ENCODE measurements around the gene SLC19A1.
"Not testable (repeated sequence)": the region's sequence is repeated elsewhere in the genome, so short reads cannot be mapped to it uniquely, and the experiment has no call there.

SLC19A1 gene

DNA sequence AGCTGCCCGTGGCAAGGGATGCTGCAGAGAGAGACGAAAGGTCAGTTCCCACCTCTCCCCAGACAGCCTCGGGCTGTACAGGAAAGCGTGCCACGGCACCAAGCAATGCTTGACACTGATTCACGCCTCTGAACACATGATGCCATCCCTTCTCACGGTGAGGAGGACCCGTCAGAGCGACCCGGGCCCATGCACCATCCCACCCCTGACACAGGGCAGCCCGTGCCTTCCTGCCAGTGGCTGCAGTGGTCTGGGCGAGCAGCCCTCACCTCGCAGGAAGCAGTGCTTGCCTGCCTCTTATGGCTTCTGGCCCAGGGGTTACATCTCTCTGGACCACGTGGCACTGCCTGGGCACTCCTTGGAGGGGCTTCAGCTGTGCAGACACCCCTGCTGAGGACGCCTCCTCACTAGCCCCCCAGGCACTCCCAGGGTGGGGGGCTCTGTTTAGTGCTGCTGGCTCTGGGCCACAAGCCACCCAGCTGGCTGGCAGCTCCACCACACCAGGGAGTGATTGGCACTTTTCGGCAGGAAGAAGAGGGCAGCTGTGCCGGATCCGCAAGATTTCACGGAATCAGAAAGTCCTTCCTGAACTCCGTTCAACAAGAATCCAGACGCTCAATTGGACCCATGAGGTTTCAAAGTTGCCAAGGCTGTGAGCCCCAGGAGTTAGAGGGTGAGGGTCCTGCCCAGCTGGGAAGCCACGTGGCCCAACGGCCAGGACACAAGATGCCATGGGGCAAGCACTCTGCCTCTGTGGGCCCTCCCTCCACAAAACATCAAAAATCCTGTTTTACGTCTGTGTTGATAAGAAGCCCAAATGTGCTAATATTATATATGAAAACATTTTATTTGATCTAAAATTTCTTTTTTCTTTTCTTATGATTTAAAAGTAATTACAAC, 34.8 kb upstream of the SLC19A1 start:
- no peak for DNase-seq (ENCODE audit: low read depth in 1 of 2, low spot score in 1 of 2)

DNA sequence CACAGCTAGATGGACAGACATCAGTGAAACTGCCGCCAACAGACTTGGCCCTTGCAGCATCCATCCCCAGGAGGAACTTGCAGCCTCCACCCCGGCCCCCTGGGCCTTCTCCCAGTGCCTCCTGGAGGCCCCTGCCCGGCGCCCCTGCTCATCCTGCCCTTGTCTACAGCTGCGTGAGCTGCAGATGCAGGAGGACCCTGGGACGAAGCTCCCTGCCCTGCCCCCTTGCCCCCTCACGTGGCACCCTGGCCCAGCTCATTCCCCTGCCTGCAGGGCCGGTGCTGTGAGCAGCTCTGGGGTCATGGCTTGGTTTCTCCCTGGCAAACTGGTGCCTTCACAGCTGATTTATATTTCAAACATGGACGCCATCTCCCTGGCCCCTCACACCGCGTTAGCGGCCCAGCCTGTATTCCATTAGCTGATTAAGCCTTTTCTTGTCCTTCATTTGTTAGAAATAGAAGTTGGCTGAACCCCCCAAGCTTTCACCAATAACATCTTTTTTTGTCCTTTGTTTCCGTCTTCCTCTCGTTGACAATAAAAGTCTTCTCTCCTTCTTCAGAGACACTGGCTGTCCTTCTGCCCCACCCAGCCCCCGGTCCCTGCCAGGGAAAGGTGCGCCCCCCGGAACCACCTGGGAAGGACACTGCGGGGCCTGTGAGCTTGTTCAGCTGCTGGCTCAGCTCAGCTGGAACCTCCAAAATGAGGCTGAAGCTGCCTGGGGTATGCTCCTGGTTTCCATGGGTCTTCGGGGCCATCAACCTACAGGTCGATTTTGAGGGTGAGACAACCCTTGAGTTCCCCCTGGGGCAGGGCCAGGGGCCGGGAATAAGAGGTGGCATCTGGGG, 34.0 kb upstream of the SLC19A1 start:
- DNase-seq (ENCODE audit: low read depth in 1 of 2, low spot score in 1 of 2), result no peak

DNA sequence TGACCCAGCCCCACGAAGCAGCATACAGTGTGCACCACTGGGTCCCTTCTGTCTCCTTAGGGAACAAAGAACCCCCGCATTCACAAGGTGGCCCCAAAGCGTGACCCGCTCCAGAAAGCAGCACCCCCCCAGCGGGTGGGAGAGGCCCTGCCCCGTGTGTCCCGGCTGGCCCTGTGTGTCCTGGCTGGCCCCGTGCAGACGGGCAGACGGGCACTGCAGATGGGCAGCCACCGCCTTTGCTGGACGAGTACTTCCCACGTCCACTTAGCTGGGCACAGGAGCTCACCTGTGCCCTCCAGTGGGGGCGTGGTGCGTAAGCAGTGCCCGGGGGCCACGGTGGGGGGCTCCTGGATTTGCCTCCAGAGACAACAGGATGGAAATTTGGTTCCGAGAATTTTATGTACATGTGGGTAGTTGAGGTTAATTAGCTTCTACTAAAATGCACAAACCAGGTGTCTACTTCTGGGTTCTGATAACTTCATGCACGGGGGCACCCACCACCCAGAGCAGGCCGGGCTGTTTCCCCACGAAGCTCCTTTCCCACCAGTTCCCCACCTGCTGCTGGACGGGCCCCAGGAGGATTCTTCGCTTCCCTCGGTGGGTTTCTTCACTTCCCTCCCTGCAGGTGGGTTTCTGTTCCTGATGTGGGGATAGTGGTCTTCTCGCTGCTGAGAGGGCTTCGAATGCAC, 33.2 kb upstream of the SLC19A1 start:
- no peak for DNase-seq (ENCODE audit: low read depth in 1 of 2, low spot score in 1 of 2)

DNA sequence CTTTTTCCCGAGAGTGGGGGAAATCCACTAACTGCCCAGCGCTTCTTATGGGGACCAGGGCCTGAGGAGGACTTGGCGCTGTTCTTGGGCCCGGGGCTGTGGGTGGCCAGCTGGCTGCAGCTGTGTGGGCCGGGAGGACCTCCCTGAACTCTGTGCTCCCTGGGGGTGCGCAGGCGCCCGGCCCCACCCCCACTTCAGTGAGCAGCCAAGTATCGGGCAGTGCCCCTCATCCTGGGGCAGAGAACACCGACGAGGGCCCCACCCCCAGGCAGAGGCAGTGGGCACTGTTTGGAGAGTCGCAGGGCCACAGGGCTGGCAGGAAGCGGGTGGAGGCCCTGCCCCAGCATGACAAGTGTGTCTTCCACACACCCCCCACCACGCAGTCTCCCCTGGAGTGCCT, 32.5 kb upstream of the SLC19A1 start:
- no peak for DNase-seq (ENCODE audit: low read depth in 1 of 2, low spot score in 1 of 2)

DNA sequence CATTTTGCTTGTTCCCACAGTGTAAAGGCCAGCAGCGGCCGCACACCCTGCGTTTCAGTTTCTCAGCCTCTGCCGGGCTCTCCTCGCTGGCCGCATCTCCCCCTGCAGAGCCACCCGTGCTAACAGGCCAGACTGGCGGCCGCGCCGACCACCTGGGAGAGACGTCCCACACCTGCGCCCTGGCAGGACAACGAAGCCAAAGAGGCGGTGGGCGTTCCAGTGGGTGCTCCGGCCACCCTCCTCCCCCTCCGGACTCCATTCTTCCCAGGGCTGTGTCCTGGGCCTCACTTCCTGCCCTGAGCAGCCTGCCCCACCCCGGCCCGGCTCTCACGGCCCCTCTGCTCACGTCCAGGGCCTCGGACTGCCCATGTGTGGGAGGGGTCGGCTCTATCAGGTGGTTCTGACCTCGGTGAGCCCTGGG, 31.9 kb upstream of the SLC19A1 start:
- no peak for DNase-seq (ENCODE audit: low read depth in 1 of 2, low spot score in 1 of 2)

DNA sequence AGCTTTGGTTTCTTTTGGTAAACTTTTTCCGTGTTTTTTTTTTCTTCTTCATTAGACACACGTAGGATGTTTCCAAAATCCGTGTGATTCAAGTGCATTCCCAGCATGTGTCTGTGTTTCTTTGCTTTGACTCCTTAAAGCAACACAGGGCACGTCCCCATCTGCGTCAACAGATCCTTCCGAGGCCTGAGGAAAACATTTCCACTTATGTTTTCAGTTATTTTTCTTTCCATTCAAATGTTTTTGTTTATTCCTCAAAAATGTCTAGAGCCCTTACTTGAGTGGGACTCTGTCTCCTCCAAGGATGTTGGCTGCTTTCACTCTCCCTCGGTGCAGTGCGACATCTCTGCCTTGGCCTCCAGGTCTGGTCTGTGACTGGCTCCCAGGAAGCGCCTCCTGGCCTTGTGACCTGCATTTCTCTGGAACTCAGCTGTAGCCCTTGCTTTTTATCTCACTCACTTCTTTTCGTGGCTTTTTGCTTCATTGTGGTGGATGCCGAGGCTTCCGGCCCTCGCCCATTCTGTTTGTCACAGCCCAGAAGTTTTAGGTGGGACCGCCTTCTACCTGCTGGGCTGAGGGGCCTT, 31.3 kb upstream of the SLC19A1 start:
- no peak for DNase-seq (ENCODE audit: low read depth in 1 of 2, low spot score in 1 of 2)

DNA sequence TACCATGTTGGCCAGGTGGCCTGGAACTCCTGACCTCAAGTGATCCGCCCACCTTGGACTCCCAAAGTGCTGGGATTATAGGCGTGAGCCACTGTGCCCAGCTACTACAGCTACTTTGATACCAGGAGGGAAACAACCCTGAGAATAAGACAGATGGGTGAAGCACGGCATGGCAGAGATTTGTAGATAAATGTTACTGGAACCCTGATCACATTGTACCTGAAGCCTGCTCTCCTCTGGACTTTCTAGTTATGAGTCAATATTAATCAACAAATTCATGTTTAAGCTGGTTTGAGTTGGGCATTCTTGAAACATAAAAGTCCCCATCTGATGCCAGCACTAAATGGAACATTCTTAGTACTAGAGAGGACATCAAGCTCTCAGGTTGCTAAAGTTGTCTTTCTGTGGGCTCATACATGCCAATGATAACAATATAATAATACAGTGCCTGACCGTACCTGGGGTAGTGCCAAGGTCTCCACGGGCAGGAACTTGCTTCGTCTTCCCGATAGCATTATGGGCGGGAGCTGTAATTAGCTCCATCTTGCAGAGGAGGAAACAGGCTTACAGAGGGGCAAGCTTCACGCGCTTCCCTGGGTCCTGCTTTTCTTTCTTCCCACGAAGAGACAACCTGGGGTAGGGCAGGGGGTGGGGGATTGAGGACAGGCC, 30.7 kb upstream of the SLC19A1 start:
- DNase-seq (ENCODE audit: low read depth in 1 of 2, low spot score in 1 of 2), result no peak

DNA sequence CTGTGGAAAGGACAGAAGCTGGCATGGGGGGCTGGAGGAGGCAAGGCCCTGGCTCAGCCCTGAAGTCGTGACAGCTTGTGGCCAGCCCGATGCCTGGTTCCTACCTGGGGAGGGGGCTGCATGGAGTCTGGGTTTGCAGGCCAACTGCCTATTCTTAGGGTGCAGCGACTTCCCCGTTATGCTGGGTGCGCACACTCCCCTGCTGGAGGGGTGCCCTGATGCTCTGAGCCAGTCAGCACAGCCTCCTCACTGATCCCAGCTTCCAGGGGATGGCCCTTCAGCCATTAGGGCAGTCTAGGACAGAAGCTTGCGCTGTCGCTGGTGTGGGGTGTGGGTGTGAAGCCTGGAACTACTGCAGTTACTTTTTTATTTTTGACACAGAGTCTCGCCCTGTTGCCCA, 30.0 kb upstream of the SLC19A1 start:
- no peak for DNase-seq (ENCODE audit: low read depth in 1 of 2, low spot score in 1 of 2)

DNA sequence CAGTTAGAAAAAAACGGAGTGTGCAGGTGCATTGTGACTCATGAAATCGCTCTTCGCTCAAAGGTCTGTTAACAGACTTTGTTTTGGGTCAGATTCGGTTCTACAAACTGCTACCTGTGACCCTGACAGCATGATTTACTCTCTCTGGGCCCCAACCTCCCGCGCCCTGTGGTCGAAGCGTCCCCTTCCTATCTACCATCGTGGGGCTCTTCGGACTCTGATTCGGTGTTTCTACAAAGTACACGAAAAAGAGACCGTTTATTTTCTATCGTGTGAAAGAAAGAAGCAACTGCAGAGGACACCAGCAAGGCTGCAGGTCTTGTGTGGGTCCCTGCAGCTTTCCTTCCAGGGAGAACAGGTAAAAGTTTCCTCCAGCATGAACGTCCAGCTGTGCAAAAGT, 29.4 kb upstream of the SLC19A1 start:
- DNase-seq (ENCODE audit: low read depth in 1 of 2, low spot score in 1 of 2), result no peak

DNA sequence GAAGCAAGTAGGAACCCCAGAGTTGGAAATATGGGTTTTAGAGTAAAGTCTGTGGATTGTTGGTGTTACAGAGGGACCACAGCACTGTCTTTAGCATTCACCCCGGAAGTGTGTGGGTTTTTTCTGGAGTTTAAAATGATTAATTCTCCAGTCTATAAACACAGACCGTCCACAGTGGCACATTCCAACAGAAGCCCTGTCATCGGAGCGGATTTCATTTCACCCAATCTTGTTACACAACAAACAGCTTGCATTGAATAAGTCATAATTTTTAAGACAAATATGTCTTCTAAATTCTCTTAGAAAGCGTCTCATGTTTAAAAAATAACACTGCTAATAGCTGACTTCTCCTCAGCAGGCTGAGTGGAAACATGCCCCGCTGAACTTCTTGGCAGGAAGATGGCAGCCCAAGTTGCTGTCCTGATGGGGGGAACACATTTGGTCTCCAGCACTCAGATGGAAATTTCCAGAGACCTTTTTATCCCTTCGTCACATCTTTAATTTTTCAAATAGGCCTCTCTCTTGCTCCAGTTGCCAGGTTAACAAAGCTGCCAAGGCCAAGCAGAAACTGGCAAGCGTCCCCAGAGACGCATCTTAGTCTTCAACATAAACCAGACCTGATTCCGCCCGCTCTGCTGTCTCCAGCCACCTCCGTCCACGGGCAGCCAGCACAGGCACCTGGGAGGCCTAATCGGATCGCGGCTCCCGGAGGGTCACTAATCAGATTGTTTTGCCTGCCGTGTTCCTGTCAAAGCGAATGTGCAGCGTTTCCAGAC, 28.8 kb upstream of the SLC19A1 start:
- no peak for DNase-seq (ENCODE audit: low read depth in 1 of 2, low spot score in 1 of 2)

DNA sequence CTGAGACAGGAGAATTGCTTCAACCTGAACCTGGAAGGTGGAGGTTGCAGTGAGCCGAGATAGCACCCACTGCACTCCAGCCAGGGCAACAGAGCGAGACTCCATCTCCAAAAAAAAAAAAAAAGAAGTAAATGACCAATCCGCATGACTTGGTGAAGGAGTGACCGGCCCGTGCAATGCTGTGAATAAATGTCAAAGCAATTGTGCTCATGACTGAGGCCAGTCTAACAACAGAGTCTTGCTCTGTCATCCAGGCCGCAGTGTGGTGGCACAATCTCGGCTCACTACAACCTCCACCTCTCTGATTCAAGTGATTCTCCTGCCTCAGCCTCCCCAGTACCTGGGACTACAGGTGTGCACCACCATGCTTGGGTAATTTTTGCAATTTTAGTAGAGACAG, 27.8 kb upstream of the SLC19A1 start:
- no peak for DNase-seq (ENCODE audit: low read depth in 1 of 2, low spot score in 1 of 2)

DNA sequence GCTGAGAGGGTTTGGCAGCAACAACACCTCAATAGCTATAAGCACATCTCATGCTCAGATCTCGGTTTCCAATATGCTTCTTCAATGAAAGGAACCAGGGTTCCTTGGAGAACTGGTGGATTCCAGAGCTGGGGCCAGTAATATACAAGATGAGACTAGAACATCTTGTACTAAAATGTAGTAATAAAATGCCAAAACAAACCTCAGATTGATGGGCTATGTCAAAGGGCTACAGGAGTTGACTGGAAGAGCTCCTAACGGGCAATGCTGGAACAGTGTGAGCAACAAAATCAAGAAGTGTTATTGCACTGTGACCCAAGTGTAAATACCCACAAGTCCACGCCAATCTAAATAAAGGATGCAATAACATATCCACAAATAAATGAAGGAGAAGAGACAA, 26.1 kb upstream of the SLC19A1 start:
- DNase-seq (ENCODE audit: low read depth in 1 of 2, low spot score in 1 of 2), result no peak

DNA sequence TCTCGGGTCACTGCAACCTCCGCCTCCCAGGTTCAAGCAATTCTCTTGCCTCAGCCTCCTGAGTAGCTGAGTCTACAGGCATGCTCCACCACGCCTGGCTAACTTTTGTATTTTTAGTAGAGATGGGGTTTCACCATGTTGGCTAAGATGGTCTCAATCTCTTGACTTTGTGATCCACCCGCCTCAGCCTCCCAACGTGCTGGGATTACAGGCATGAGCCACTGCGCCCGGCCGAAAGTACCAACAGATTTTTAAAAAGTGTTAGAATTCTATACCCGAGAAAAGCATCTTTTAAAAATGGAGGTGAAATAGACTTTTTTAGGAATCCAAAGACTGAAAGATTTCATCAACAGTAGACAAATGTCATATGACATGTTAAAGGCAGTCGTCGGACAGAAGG, 21.9 kb upstream of the SLC19A1 start:
- DNase-seq (ENCODE audit: low read depth in 1 of 2, low spot score in 1 of 2), result not testable (repeated sequence)

DNA sequence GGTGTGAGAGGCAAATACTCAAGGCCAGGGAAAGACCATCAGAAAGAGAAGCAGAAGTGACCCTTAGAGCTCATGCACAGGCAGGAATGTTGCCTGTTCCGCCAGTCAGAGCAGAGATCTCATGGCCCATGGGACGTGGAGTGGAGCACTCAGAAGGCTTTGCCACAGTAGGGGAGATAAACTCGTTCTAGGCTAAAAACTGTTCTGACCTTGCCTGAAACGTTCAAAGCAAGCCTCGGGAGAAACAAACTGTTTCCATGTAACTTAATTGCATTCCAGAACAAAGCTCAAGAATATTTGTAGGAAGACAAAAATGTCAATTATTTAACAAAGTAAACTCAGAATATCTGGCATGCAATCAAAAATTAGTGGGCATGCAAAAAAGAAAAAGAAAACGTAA, 20.7 kb upstream of the SLC19A1 start:
- DNase-seq (ENCODE audit: low read depth in 1 of 2, low spot score in 1 of 2), result no peak

DNA sequence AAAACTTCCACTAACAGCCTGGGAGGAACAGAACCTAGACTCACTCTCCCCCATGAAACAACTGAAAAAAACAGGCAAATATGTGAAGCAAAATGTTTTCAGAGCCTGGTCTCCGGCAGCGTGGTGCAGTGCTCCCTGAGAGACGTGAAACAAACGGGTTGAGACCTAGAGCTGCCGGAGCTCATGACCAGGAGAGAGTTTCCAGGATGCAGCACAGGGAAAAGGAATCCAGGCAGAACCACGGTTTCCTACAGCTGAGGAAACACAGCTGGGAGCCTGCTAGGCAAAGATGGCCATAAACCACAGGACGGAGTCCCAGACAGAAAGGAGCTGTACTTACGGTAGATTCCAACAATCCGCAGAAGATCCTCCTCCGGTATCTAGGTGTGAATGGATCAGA, 20.2 kb upstream of the SLC19A1 start:
- no peak for DNase-seq (ENCODE audit: low read depth in 1 of 2, low spot score in 1 of 2)

DNA sequence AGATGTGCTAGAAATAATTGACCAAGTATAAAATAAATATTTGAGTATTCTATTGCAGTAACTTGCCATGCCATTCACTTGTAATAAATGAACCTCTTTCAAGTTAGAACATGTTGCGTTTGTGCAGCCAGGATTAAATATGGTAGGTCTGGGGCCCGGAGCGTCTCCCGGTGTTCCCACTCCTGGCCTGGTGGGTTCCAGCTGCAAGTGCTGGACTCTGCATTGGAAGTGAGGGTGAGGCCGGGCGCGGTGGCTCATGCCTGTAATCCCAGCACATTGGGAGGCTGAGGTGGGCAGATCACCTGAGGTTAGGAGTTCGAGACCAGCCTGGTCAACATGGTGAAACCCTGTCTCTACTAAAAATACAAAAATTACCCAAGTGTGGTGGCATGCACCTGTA, 19.0 kb upstream of the SLC19A1 start:
- DNase-seq (ENCODE audit: low read depth in 1 of 2, low spot score in 1 of 2), result not testable (repeated sequence)

DNA sequence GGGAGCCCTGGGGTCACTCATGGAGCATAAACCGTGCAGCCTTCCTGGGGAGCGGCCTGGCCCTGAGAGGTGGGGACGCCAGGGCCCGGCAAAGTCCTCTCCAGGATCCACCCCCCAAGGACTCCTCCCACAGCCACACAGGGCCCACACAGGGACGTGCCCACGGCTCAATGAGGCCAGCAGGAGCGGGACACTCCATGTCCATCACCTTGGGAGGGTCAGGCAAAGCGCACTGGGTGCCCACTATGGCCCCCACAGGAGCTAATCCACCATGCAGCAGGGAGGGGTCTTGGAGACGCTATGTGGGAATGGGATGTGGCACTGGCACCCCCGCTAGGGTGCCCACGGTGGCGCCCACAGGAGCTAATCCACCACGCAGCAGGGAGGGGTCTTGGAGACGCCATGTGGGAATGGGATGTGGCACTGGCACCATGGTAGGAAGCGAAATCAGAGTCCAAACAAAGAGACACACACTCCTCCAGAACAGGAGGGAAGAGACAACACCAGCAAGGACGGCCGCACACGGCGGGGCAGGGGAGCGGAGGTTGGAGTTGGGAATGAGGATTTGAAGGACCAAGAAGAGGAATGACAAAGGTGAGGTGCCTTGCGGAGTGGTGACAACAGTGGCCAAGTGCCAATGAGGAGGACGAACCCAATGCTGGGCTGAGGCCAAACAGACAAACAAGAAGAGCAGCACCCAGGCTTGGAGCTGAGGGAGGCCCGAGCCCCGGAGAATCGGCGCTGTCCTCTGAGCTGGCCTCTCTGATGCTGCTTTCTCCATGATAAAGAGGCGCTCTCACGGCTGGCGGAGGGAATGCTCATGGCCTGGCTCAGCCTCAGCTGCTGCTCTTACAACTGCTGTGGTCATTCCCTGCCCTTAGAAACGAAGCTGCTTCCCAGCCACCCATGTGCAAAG, 18.1 kb upstream of the SLC19A1 start:
- DNase-seq (ENCODE audit: low read depth in 1 of 2, low spot score in 1 of 2), result no peak

DNA sequence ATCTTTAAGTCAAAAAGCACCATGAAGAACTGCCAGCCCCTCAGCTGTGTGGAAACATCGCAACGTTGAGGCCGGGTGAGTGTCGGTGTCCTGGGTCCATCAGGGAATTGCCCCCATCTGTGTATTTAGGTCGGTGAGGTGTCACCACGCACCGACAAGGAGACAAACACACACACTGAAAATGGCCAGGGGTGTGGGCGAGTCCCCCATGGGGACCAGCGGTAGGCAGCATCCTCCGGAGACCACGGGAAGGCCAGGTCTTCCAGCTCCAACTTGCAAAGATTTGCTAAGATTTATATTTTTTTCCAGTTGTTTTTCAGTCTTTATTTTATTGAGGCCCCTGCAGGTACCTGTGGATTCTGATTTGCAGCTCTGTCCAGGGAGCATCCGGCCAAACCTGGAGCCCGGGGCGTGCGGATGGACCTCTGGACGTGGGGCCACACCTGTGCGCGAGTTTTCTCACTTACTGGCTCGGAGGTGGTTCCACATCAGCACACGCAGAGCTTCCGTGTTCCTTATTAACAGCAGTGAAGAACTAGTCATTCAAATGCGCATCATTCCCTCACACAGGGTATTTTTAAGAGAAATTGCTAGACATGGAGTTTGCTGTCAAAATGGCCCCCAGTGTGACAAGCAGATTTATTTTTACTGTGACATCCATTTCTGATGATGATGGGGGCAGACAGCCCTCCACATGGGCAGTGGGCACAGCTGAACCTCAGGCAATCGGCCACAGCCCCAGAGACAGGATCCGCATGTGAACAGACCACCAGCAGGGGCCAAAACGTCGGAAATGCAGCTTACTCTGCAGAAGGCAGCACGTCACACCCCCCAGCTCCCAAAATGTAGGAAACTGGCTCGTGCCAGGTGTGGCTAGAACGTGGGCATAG, 17.2 kb upstream of the SLC19A1 start:
- no peak for DNase-seq (ENCODE audit: low read depth in 1 of 2, low spot score in 1 of 2)

Data from activated CD4-positive, alpha-beta T cell treated with anti-CD3 and anti-CD28 coated beads, Interleukin-2, amount 50 U/mL, for 24 hours (primary cell).